GM19463 (cell line): ENCODE results near the gene RAC3.

Experiments
- ATAC-seq: cut with Tn5 transposase; IDR thresholded peaks from one replicate; pipeline ENCODE4 v1.9.1; 2021; ENCODE audit warnings: mild to moderate bottlenecking, moderate library complexity; ENCODE audit not compliant: unreplicated experiment

RAC3 gene

DNA sequence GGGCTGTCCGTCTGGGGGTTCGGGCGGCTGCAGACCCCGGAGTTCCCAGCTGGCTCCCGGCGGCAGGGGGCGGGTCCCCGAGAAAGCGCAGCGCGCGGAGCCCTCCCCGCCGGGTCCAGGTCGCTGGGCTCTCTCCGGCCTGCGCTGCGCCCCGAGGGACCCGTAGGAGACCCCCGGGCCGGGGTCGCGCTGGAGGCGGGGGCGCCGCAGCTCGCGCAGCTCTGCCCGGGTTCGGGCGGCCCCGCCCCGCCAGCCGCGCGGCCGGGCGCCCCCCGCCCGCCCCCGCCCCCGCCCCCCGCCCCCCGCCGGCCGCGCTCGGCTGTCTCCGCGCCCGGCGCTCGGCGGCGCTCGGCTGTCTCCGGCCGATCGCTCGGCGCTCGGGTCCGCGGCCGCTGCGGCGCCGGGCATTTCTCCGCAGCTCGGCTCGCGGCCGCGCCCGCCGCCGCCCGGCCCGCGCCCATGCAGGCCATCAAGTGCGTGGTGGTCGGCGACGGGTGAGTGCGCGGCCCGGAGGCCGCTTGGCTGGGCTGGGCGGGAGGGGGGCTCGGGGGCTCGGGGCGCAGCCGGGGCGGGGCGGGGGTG is at the start of gene RAC3:
Gene RAC3, plus strand, starts transcription at position 376 of the 582 bp plus-strand sequence. Its CDS starts 84 bp downstream, at position 460.
- ATAC-seq: no peak

DNA sequence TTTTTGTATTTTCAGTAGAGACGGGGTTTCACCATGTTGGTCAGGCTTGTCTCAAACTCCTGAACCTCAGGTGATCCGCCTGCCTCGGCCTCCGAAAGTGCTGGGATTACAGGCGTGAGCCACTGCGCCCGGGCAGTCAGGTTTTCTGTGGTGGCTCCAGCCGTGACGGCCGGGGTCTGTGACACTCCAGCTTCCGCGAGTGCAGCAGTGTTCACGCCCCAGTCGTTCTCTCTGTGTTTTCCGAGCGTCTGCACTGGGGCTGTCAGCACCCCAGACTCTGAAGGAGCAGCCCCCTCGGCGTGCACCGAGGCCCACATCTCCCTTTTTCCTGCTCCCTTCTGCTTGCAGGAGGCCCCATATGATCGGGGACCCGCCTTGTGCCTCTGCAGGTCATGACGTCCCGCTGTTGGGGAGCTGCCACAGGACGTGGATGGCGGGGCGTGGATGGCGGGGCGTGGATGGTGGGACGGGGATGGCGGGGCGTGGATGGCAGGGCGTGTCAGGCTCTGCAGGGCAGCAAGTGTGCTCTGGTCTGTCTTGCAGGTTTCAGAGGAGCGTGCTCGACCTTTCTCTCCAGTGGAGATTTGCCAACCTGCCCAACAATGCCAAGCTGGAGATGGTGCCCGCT is 48.4 kb upstream of the RAC3 start:
- ATAC-seq: no peak

DNA sequence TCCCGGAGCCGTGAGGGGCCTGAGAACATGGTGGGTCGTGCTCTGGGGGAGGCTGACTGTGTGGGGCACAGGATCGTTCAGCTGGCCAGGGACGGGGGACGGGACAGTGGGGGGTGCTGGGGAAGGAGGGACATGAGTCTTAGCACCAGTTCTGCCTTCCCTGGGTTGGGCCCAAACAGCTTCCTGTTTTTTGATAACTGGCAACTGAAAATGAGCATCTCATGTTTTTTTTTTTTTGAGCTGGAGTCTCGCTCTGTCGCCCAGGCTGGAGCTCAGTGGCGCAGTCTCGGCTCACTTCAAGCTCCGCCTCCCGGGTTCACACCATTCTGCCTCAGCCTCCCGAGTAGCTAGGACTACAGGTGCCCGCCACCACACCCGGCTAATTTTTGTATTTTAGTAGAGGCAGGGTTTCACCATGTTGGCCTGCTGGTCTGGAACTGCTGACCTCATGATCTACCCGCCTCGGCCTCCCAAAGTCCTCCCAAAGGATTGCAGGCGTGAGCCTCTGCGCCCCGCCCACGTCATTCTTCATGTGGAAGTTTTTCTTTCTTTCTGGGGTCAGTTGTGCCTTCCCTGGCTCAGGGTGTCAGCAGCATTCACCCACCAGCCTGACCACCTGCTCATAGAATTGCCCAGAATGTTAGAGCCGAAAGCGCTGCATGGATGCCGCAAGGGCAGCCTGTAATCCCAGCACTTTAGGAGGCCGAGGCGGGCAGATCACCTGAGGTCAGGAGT is 47.7 kb upstream of the RAC3 start:
- ATAC-seq: no peak

DNA sequence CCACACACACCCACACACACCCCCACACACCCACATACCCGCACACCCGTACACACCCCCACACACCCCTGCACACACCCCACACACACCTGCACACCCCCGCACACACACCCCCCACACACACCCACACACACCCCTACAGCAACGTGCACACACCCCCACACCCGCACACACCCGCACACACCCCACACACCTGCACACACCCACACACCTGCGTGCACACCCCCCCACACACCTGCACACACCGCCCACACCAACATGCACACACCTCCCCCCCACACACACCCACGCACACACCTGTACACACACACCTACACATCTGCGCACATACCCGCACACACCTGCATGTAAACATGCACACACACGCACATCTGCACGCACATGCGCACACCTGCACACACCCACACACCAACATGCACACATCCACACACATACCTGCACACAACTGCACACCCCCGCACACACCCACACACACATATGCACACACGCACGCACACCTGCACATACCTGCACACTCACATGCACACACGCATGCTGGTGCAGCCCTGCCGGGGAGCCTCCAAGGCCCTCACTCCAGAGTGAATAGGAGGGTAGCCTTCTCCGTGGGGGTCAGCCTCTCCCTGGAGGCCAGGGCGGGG is 46.6 kb upstream of the RAC3 start:
- no peak for ATAC-seq

DNA sequence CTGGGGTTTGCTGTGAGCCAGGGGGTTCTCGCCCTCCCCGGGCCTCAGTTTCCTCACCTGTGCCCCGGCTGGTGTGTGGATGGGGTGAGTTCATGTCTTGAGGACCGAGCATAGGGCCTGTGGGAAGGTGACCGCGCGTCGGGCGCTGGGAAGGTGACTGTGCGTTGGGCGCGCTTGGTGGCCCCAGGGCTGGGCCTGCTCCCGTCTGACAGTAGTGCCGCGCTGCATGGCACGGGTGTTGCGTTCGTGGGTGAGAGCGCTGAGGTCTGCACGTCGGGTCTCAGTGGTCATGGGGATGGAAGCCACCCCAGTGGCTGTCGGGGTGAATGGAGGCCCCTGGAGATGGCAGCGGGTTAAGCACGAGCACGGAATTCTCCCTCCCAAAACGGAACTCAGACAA is 44.9 kb upstream of the RAC3 start:
- ATAC-seq: no peak

DNA sequence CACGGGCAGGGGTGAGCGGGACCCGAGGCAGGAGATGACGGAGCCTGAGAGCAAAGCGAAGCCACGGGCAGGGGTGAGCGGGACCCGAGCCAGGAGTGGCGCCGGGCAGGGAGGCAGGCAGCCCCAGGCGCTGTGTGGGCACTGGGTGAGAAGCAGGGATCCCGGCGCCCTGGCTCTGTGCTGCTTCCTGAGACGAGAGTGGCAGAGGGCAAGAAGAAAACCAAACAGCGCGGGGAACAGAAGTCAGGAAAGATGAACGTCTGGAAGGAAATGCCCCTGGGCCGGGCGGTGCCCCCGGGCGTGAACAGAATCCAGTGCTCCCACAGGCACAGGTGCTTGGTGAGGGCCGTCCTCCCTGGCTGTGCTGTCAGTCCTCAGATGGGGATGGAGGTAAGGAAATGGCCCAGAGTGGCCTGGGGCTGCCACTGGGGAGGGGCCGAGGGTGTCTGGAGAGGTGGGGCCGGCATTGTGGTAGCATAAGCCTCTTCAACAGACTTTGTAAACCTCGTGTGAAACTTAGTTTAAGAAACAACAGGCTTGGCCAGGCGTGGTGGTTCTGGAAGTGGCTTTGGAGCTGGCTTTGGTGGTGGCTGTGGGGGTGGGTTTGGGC is 44.2 kb upstream of the RAC3 start:
- no peak for ATAC-seq

DNA sequence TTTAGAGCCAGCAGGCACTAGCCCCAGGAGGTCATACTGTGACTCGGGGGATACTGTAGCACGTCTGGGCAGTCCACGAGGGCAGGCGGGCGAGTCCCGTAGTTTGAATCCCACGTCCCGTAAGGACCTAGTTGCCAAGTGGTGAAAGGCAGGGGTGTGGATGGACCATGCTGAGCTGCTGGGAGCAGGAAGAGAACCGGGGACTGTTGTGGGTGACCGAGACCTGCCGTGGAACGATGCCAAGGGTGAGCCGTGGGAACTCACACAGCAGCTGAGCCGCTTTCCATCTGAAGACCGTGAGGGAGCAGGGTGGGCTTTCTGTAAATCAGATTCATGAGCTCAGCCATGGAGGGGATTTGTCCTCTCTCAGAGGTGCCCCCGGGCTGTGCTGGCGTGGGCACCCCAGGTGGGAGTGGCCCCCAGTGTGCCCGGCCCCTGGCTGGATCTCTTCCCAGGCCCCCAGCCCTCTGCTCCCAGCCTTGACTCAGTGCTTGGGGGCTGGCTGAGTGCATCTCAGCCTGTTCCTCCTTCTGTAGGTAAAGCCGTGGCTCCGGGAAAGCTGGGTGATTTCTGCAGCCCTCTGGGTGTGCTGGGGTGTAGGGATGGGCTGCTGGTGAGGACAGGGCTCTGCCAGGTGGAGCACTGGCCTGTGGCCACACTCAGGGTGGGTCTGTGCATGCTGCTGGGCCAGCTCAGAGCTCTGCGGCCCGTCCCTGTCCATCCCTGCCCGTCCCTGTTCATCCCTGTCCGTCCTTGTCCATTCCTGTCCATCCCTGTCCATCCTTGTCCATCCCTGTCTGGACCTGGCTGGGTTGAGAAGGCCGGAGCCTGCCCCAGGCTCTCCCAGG is 40.4 kb upstream of the RAC3 start:
- no peak for ATAC-seq

DNA sequence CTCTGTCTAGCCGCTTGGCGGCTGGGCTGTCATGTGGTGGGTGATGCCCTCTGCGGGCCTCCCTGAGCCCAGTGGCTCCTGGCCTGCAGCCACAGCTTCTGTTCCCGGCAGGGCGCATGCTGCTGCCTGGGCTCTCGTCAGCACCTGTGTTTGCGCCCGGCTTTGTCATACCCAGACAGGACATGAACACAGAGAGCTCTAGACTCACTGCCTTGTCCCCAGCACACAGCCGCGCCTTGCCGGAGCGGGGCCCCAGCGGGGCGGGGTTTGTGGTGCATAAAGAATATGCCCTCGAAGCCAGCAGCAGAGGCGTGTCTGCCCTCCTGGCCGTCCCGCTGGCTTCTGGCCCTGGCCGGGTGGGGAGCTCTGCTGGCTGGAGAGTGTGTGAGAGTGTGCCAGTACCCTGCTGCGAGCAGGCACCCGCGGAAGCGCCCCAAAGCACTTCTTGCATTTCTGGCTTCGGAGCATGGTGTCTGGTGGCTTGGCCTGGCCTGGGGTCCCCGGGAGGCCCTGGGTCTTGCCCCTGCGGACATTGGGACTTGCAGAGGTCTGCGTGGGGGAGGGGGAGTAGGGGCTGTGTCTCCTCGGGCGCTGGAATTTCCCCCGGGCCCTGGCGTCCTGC is 39.7 kb upstream of the RAC3 start:
- no peak for ATAC-seq

DNA sequence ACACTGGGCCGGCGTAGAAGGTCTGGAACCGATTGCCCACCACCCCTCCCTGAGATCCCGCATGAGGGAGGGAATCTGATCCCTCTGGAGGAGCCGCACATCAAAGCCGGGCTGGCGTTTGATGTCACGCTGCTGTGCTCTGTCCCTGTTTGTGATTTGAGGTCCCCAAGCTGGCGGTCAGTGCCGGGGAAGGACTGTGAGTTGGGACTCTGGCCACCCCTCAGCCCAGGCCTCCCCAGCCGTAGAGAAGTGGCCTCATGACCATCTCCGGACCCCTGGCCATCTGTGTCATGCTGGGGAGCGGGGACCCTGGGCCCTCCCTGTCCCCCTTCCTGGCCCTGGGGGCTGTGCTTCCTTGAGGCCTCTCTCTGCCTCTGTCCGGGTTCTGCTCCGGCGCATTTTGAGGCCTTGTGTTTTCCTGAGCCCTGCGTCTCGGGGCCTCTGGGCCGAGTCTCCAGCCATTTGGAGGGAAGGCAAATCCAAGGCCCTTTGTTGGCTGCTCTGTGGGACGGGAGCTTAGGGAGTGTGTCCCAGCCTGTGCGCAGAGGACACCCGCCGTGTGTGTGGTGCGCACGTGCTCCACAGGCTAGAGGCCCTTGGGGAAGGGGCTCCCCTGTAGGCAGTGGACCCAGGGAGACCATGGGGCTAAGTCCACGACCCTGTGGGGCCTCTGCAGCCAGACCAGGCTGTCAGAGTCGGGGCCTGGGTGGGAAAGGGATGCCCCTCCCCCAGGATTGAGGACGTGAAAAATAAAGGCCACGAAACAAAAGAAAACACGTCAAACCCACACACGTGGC is 39.0 kb upstream of the RAC3 start:
- no peak for ATAC-seq

DNA sequence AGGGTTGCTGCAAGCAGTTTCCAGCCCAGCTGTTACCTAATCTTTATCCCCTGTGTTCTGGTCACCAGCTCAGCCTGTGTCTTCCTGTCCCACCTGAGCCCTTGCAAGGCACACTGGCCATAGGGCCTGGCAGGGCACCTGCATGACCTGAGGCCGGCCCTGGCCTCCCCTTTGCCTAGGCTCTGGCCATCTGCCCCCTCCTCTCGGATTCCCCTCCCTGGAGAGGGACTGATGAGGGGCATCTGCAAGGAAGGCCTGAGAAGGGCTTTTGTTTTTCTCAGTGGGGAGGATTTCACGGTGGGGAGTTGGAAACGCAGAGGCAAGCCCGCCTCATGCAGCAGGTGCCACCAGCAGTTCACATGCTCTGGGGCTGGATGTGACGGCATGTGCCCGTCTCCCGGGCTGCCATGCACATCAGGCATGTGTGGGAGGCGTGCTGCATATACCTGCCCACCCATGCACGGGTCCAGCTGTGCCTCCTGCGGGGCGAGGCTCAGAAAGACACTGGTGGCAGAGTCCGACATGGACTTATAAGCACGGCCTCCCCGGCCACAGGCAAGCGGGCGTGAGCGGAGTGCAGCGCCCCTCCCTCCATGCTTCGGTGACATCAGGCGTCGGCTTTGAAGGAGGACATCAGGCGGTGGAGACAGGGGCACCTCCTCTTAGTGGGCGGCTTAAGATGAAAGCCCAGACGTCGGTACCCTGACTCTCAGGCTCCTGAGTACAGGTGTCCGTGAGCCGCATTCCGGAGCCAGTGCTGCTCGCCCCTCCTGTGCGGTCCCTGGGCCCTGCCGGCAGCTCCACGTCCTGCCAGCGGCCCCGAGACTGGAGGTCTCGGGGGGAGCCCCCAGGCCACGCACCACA is 37.5 kb upstream of the RAC3 start:
- no peak for ATAC-seq

DNA sequence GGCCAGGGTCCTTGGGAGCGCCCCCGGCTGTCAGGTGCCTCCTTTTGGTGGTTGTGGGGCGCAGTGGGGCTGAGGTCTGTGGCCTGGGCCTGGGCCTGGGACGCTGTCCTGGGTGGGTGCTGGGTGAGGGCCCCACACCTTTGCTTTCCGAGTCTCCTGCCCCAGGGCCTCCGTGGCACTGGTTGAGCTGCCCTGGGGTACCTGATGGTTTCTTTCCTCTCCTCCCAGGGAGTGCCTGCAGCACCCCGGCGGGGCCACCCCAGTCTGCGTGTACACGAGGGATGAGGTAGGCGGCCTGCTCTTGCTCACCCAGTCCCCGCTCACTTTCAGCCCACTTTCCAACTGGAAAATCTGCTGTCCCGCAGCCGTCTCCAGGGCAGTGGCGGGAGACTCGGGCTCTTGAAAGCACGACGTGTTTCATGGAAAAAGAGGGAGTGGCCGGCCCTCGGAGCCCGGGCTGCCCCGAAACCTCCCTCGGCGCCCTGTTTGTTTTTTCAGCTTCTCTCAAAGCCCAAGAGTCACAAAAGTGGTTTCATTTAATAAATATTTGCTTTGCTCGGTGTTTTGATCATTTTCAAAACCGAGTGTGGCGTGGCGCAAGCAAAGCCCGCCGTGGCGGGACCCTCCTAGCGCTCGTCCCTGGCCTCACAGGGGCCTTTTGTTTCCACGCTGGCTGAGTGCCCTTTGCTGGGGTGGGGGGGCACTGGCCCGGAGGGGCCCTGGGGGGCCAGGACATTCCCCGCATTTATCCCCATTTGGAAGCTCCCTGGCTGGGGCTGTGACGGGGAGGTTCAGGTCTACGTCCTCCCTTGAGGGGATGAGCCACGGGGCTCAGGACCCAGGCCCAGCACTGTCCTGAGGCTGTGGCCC is 36.6 kb upstream of the RAC3 start:
- no peak for ATAC-seq

DNA sequence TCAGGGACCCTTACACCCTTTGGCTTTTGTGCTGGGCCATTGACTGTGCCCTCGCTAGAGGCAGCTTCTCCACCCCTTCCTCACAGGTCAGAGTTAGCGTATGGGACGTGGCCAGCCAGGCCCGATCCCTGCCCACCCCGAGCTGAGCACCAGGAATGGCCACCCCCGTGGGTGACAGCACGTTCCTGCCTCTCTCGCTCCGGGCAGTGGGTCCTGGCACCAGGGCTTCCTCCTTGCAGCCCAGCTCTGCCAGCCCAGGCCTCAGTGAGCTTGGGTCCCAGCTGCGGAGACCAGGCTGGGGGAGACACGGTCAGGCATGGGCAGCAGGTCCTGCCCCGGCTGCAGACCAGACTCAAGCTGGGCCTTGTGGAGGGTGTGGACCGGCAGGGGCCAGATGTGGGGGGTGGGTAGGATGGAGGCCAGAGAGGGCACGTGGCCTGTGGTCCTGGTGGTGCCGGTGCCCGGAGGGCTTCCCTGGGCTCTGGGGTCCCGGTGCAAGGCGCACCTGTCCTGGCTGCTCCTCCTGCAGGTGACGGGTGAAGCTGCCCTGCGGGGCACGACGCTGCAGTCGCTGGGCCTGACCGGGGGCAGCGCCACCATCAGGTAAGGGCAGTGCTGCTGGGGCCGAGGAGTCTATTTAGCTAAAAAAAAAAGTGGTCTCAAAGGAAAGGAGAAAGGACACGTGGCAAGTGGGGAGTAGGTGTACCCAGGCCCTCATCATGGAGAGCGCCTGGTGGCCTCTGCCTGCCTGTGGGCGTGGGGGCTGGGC is 35.8 kb upstream of the RAC3 start:
- no peak for ATAC-seq

DNA sequence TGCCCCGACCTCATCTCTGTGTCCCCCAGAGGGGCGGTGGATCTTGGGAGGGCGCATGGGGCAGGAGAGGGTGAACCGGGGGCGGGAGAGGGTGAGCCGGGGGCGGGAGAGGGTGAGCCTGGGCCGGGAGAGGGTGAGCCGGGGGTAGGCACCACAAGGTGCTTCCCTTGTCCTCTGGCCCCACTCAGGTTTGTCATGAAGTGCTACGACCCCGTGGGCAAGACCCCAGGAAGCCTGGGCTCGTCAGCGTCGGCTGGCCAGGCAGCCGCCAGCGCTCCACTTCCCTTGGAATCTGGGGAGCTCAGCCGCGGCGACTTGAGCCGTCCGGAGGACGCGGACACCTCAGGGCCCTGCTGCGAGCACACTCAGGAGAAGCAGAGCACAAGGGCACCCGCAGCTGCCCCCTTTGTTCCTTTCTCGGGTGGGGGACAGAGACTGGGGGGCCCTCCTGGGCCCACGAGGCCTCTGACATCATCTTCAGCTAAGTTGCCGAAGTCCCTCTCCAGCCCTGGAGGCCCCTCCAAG is 35.2 kb upstream of the RAC3 start:
- no peak for ATAC-seq

DNA sequence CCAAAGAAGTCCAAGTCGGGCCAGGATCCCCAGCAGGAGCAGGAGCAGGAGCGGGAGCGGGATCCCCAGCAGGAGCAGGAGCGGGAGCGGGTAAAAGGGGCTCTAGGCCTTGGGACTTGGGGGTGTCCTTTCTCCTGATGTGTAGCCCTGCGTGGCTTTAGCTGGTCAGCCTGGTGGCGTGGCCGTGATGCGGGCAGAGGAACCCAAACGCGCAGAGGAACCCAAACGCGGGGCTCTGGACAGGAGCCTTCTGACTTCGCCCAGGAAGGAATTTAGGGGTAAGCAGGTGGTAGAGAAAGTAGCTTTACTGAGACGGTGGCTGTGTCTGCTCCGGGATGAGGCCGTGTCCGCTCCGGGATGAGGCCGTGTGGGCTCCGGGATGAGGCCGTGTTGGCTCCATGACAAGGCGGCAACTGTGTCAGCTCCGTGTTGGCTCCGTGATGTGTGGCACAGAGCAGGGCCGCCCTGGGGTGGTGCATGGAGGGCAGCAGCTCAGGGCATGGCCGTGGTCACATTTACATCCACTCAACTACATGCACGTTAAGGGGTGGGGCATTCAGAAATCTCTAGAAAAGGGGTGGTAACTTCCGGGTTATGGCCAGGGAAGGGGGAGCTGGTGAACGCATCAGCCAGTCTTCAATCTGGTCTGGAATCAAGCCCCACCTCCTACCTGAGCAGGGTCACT is 34.6 kb upstream of the RAC3 start:
- ATAC-seq: no peak

DNA sequence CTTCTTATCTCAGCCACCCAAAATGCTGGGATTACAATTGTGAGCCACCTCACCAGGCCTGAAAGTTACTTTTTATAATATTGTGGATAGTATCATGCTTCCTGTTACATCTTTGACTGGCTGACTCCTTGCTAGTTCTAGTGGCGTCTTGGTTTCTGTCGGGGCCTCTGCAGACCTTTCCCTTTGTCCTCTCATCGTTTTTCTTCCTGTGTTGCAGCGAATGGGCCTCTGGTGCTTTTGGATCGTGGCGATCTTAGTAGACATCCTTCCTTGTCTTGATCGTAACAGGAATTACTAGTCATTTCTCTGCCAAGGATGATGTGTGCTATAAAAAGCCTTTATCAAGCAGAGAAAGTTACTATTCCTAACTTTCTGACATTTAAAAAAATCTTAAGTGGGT is 33.3 kb upstream of the RAC3 start:
- no peak for ATAC-seq
